Mucosa of stomach (tissue), 1 donor: Measurements from ENCODE around the gene TSEN15.

Source experiments
- H3K27me3 ChIP-seq: one replicate; pipeline ENCODE4 v1.7.0; 2013; ENCODE audit warnings: mild to moderate bottlenecking, low read length; ENCODE audit not compliant: control insufficient read depth, insufficient read depth
- H3K36me3 ChIP-seq: one replicate; pipeline ENCODE4 v1.7.0; 2013; ENCODE audit warnings: low read length; ENCODE audit not compliant: control insufficient read depth, insufficient read depth
- H3K4me1 ChIP-seq: one replicate; pipeline ENCODE4 v1.7.0; 2013; ENCODE audit warnings: mild to moderate bottlenecking, low read length; ENCODE audit not compliant: control insufficient read depth, insufficient read depth
- H3K4me3 ChIP-seq: one replicate; pipeline ENCODE4 v1.7.0; 2013; ENCODE audit warnings: low read length
- H3K9ac ChIP-seq: one replicate; pipeline ENCODE4 v1.7.0; 2013; ENCODE audit warnings: mild to moderate bottlenecking, low read length, moderate library complexity
- H3K9me3 ChIP-seq: one replicate; pipeline ENCODE4 v1.7.0; 2013; ENCODE audit warnings: mild to moderate bottlenecking, low read length, moderate library complexity; ENCODE audit not compliant: control insufficient read depth
- donor health status: Pancreatic carcinoma.

Gene TSEN15

GRCh38 chr1:184020855-184021254 lies 30.7 kb upstream of the TSEN15 start:
- no peaks in the 10 kb centered on the region for H3K36me3 ChIP-seq
- H3K27me3 ChIP-seq = no peaks in the 10 kb centered on the region
- no peaks in the 10 kb centered on the region for H3K9me3 ChIP-seq
- no peak overlapping the region for H3K4me3 ChIP-seq
- H3K9ac ChIP-seq = no peak overlapping the region
- no peaks in the 10 kb centered on the region for H3K4me1 ChIP-seq

GRCh38 chr1:184021728-184022127 lies 29.8 kb upstream of the TSEN15 start:
- Histone ChIP-seq H3K36me3 (no peaks in the 10 kb centered on the region), H3K27me3 (no peaks in the 10 kb centered on the region), H3K4me3 (no peak overlapping the region), H3K9ac (no peak overlapping the region), H3K4me1 (no peaks in the 10 kb centered on the region), H3K9me3 (no peaks in the 10 kb centered on the region)

GRCh38 chr1:184022668-184023067 lies 28.9 kb upstream of the TSEN15 start:
- Histone ChIP-seq H3K4me1 (no peaks in the 10 kb centered on the region), H3K9ac (no peak overlapping the region), H3K36me3 (no peaks in the 10 kb centered on the region), H3K9me3 (no peaks in the 10 kb centered on the region), H3K27me3 (no peaks in the 10 kb centered on the region), H3K4me3 (no peak overlapping the region)

- H3K9ac ChIP-seq = no peak overlapping the region
- no peaks in the 10 kb centered on the region for H3K9me3 ChIP-seq
- H3K4me1 ChIP-seq = peaks cover 4% of the 10 kb centered on the region
- no peak overlapping the region for H3K4me3 ChIP-seq
- H3K27me3 ChIP-seq = no peaks in the 10 kb centered on the region
- H3K36me3 ChIP-seq = no peaks in the 10 kb centered on the region
Measured at GRCh38 chr1:184023171-184023570, 28.4 kb upstream of the TSEN15 start.

- Histone ChIP-seq H3K4me1 (peaks cover 5% of the 10 kb centered on the region), H3K9ac (no peak overlapping the region), H3K27me3 (no peaks in the 10 kb centered on the region), H3K9me3 (no peaks in the 10 kb centered on the region), H3K4me3 (no peak overlapping the region), H3K36me3 (no peaks in the 10 kb centered on the region)
Measured at GRCh38 chr1:184025242-184025675, 26.3 kb upstream of the TSEN15 start.

- Histone ChIP-seq H3K27me3 (no peaks in the 10 kb centered on the region), H3K36me3 (no peaks in the 10 kb centered on the region), H3K9ac (no peak overlapping the region), H3K9me3 (no peaks in the 10 kb centered on the region), H3K4me1 (peaks cover 5% of the 10 kb centered on the region), H3K4me3 (no peak overlapping the region)
Measured at GRCh38 chr1:184027826-184028695, 23.5 kb upstream of the TSEN15 start.

GRCh38 chr1:184028854-184029623 lies 22.5 kb upstream of the TSEN15 start:
- H3K9me3 ChIP-seq = no peaks in the 10 kb centered on the region
- H3K27me3 ChIP-seq = no peaks in the 10 kb centered on the region
- H3K9ac ChIP-seq = no peak overlapping the region
- H3K36me3 ChIP-seq = no peaks in the 10 kb centered on the region
- H3K4me3 ChIP-seq = no peak overlapping the region
- peaks cover 5% of the 10 kb centered on the region for H3K4me1 ChIP-seq

- no peak overlapping the region for H3K4me3 ChIP-seq
- H3K9me3 ChIP-seq = no peaks in the 10 kb centered on the region
- peaks cover 5% of the 10 kb centered on the region for H3K4me1 ChIP-seq
- no peak overlapping the region for H3K9ac ChIP-seq
- no peaks in the 10 kb centered on the region for H3K36me3 ChIP-seq
- no peaks in the 10 kb centered on the region for H3K27me3 ChIP-seq
Measured at GRCh38 chr1:184030433-184031091, 21.0 kb upstream of the TSEN15 start.

- no peaks in the 10 kb centered on the region for H3K36me3 ChIP-seq
- peaks cover 3% of the 10 kb centered on the region for H3K27me3 ChIP-seq
- peaks cover 5% of the 10 kb centered on the region for H3K4me1 ChIP-seq
- no peak overlapping the region for H3K4me3 ChIP-seq
- H3K9ac ChIP-seq = no peak overlapping the region
- H3K9me3 ChIP-seq = no peaks in the 10 kb centered on the region
Measured at GRCh38 chr1:184031092-184031408, 20.5 kb upstream of the TSEN15 start.

- Histone ChIP-seq H3K4me3 (no peak overlapping the region), H3K4me1 (peaks cover 5% of the 10 kb centered on the region), H3K9me3 (no peaks in the 10 kb centered on the region), H3K9ac (no peak overlapping the region), H3K36me3 (no peaks in the 10 kb centered on the region), H3K27me3 (peaks cover 8% of the 10 kb centered on the region)
Measured at GRCh38 chr1:184031409-184032107, 20.0 kb upstream of the TSEN15 start.

- Histone ChIP-seq H3K9ac (no peak overlapping the region), H3K4me3 (no peak overlapping the region), H3K4me1 (peaks cover 5% of the 10 kb centered on the region), H3K9me3 (no peaks in the 10 kb centered on the region), H3K36me3 (no peaks in the 10 kb centered on the region), H3K27me3 (peaks cover 13% of the 10 kb centered on the region)
Measured at GRCh38 chr1:184032306-184032929, 19.1 kb upstream of the TSEN15 start.
